SIG-M5 (cell line): ENCODE measurements around the gene SFMBT2.
A peak's percentile ranks its signal among the peaks of the same experiment; 100 is the strongest.
"Not testable (repeated sequence)": the region's sequence is repeated elsewhere in the genome, so short reads cannot be mapped to it uniquely, and the experiment has no call there.

ENCODE experiments used
- DNase-seq: peaks from one replicate; lab custom pipeline; 2025; lab: John Stamatoyannopoulos, UW

The SFMBT2 gene

DNA sequence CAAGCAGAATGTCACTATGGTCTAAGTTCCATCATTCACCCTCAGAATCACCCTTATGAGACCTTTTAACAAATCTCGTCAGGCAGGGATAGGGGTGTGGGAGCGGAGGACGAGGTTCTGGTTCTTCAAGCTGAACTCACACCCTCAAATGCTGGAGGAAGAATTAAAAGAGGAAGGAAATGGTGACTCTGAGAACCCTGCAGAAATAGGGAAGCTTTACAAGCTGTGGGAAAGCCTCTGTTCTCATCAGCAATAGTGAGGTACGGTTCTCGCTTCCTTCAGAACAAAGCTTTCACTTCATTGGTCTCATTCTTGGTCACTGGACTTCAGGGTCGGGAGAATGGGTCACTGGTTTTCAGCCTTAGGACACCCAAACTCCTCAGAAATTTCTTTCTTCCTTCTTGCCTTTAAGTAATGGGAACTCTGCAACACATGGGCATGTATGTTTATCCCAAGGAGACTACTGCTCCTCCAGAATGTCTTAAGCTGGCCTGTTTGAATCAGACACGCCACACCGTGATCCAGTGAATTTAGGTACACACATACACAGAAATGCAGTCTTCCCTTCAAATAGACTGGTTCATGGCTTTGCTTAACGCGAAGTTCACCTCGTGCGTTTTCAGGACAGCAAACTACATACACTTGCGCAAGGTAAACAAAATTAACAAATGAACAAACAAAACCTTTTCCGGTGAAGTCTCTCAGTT lies 226.0 kb downstream of the SFMBT2 start:
- DNase-seq, result peak; percentile 70

DNA sequence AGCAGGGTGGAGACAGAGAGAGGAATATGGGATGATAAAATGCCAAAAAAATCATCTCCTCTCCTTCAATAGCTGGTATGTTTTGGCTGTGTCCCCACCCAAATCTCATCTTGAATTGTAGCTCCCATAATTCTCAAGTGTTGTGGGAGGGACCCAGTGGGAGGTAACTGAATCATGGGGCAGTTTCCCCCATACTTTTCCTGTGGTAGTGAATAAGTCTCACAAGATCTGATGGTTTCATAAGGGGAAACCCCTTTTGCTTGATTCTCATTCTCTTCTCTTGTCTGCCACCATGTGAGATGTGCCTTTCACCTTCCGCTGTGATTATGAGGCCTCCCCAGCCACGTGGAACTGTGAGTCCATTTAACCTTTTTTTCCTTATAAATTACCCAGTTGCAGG lies 226.7 kb downstream of the SFMBT2 start:
- DNase-seq, result not testable (repeated sequence)

DNA sequence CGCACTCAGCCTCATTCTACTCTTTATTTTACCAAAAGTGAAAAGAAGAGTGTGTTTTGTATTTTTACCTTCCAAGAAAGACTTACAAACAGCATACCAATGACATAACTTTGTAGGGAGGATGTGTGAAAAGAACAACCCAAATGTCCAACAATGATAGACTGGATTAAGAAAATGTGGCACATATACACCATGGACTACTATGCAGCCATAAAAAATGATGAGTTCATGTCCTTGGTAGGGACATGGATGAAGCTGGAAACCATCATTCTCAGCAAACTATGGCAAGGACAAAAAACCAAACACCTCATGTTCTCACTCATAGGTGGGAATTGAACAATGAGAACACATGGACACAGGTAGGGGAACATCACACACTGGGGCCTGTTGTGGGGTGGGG lies 228.5 kb downstream of the SFMBT2 start:
- DNase-seq, result not testable (repeated sequence)

DNA sequence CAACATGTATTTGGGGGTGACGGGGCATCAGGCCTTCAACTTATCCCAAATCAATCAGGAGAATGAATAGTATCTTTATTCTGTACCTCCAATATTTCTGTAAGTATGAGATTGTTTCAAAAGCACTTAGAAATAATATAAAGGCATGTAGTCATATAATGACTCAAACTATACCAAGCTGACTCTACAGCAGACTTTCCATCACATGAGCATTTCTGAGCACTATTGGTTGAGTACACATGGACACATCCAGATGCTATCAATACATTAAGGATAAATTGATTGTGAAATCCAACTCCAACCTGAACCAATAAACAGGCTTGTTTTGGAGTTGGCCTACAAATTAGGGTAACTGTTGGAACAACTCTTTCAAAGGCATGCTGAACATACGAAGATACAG lies 229.4 kb downstream of the SFMBT2 start:
- DNase-seq, result no peak

DNA sequence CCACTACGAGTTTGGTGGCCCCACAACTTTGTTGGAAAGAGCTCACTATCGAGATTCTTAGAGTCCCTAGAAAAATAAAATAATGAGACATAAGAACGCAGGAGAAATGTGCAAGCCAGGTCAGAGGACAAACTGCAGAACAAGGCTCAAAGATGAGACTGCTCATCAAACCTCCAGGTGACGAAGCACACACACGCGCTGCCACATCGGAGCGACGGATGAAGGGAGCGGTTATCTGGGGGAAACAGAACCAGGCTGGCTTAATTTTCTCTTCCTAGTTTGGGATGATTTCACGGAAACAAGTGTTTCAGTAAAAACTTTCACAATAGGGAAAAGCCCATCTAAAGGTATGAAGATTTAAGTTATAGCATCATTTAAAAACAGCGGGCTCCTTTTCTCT lies 231.3 kb downstream of the SFMBT2 start:
- DNase-seq, result no peak

DNA sequence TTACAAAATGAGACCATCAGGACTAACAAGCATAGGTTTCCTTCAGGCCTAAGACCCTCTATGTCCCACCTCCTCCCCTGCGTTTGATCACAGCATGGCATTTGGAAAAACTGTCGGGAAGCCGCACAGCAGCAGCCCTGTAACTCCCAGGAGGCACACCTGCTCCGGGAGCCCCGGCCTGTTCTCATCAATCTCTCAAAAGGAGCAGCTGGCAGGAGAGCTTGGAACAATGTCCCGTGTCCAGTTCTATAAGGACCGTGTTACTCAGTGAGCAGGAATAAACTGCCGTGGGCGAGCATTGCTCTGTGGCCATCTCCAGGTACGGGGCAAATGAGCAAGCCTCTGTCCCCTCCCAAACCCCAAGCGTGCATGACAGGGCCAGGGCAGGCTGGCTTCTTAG lies 236.9 kb downstream of the SFMBT2 start:
- no peak for DNase-seq

DNA sequence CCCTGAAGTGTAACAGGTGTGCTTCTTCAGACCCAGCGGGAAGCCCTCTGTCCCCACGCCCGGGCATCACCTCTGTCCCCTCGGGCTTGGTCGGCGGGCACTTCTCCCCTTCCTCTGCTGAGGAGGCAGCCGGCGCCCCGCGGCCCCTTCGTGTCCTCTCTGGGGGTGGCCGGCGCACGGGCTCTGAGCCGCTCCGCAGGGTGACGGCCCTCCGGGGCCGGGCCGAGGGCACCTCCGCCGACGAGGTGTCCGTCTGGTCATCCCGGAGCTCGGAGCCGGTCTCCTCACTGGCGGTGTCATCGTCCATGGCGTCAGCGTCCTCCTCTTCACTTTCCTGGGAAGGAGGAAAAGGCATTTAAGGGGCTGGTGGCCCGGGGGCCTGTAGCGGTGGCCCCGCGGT lies 239.0 kb downstream of the SFMBT2 start:
- DNase-seq, result no peak

DNA sequence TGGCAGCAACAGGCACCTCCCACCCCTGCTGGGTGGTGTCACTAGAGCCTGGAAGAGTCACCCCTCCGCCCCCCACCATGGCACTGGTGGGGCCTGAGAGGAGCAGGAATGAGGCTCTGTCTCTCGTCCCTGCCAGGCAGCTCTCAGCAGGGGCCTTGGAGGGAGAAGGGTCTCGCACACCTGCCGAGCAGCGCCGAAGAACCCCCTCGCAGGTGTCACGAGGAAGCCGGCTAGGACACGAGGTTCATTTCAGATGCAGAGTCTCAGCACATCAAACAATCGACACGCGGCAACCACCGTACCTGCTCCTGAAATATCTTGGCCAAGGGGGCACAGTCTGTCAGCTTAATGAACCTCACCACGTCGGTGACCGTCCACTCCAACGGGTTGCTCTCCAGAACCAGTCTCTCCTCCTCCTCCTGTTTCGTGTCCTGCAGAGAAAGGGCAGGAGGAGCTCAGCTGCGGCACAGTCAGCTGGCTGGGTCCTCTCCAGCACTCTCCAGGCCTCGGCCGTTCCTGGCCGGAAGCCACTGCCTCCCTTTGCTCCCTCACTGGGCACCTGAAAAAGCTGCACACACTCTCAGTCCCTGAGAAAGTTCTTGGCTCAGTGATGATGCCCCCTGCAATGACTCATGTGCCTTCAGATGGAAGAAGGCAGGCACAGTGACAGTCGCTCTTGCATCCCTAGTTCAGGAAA lies 240.1 kb downstream of the SFMBT2 start:
- no peak for DNase-seq

DNA sequence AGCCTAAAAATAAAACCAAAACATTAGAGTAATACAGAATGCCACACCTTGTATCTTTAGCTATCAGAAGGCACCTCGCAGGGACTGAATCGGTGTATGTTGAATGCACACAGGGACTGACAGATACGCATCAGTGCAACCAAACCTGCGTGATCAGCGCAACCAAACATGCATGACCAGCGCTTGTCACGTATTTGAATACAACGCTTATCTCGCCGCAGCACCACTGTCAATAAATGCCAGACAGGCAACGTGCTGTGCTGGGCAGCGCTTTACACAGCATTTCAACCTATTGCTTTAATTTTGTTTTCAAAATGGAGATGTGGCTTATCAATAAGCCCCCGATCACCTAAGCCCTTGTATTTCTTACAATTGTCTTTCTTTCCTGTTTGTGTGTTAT lies 242.4 kb downstream of the SFMBT2 start:
- no peak for DNase-seq

DNA sequence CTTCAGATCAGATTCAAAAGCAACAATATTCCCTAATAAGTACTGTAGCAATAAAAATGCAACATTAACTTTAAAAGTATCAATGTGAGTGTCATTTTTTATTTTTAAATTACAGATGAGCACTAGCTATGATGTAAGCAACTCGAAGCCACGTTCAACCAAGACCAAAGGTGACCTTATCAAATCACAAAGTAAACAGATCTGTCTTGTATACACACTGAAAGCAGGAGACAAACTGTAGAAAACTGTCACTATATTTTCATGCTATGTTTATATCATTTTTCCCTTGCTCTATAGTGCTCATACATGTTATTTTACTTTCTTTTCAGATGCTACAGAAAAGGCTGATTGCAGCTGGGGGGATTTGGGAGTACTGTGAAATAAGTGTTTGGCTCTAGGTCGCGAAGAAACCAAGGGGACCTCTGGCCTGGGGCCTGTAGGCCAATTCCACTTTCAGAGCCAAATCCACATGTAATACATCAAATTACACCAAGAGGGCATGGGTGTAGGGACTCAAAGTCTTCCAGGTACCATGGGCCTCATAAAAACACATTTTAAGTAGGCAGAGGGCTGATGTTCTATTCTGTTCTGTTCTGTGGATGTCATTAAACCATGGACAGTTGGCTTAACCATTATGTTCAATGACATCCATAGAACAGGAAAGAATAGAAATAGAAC lies 245.2 kb downstream of the SFMBT2 start:
- no peak for DNase-seq

DNA sequence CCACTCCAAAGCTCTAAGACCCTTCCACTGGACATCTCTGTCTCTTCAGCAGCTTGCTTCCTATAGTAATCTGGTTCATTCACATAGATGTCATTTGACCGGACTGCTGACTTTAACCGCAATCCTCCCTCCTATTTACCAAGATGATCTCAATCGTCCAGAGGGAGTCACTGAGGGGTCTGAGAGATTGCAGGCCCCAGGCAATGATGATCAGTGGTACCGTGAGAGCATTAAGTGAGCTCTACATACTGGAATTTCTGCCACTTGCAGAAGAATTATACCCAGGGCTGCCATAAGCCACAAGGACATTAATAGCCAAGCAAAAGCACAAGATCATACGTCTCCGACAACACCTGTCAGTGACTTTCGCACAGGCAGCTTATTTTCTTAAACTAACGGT lies 245.9 kb downstream of the SFMBT2 start:
- no peak for DNase-seq

DNA sequence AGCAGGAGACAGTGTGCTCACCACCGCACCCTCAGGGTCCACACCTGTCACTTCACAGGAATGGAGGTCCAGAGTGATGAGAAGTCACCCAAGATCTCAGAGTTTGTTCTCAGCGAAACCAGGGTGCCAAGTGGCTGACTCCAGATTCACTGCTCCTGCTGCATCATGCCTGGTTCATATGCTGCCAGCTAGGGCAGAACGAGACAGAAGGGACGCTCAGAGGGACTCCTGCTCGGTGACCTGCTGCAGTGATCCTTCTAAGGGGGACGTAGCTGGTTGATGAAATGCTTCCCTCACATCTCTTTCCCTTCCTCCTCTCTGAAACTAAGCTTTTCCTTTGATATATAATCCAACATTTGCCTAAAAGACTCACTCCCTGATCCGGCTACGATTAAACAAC lies 248.5 kb downstream of the SFMBT2 start:
- DNase-seq, result no peak

DNA sequence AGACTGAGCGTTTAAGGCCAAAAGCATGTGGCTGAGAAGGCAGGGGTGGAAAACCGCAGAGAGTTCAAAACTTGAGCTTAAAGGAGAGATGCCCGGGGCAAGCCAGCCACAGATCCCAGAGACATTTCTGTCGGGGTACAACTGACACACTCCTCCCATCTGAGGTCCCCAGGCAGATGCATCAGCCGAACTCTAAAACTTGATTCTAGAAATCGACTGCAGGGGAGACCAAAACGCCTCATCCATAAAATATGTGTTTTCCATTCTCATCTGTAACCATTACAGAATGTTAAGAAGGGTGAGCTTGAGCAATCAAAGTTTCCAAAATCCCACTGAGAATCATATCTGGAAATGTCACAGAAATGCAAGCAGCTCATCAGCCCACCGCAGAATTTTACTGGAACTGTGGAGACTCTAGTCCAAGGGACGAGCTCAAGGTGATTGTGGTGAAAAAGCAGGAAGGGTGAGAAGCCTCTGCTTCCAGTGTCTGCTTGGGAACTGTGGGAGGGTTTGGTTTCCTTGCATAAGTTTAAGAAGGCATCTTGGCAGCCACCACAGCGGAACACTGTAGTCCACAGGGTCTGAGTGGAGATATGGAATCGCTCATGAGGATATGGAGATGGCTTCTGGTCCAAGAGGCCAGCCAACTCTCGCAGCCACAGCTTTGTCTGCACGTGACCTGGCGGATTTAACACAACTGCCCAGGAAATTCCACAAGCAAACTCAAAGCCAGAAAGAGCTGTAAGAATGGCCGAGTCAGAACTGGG lies 249.2 kb downstream of the SFMBT2 start:
- DNase-seq, result no peak

DNA sequence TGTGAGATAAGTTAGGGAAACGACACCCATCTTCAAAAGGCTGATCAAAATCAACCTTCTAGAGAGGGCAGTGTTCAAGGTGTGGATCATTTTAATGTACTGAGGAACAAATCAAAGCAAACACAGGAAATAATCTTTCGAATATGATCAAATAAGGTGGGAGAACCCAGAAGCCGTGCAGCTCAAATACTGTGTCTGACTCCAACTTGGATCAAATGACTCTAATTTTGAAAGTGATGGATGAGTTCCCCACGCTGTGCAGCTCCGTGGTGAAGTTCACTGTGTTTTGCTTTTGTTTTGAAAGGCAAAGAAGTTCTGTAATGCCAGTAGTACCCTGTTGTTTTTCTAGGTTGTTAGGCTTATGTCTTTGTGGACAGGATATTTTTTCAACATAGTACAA lies 250.9 kb downstream of the SFMBT2 start:
- DNase-seq, result no peak

DNA sequence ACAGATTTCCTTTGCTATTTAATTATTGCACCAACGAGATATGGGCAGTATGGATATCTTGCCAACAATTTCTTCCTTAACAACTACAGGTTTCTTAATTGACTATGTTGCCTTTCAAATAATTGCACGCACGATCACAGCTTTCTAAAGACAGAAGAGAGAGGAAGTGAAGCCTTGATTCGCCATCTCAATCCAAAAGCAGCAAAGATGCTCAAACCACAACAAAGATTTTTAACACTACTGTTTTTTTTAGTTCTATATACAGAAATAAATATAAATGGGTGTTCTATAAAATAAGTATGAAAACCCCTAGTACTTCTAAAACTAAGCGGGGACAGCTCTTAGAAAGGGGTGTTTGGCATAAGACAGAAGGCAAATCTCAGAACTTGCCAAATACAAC lies 251.3 kb downstream of the SFMBT2 start:
- DNase-seq, result no peak

DNA sequence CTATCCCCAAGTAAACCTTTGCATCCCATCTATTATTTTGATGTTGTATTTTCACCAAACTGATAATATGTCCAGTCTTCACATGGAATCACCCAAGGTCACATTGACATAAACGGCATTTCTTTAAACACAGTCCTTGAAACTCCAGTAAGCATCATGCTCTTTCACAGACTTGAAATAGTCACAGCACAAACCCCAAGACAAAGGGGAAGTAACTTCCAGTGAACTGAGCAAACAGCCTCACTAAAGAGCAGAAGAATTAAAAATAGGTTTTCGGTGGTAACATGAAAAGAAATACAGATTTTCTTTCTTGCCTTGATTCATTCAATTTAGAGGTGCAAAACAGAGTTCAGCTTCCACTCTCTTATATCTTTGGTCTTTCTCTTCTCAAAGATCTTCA lies 253.7 kb downstream of the SFMBT2 start:
- no peak for DNase-seq

DNA sequence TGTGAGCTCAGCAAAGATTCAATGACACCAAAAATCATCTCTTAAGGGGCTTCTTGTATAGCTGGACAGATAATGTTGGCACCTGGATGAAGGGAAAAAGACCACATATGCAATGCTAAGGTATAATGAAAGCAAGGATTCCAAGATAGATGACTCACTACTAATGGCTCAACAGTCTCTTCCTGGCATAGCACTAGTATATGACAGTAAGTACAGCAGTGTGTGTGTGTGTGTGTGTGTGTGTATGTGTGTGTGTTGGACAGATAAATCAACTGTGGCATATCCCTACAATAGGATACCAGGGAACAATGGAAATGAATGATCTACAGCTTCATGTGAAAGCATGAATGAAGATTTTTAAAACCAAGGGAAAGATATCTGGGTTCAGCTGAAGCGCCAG lies 257.1 kb downstream of the SFMBT2 start:
- DNase-seq, result no peak

DNA sequence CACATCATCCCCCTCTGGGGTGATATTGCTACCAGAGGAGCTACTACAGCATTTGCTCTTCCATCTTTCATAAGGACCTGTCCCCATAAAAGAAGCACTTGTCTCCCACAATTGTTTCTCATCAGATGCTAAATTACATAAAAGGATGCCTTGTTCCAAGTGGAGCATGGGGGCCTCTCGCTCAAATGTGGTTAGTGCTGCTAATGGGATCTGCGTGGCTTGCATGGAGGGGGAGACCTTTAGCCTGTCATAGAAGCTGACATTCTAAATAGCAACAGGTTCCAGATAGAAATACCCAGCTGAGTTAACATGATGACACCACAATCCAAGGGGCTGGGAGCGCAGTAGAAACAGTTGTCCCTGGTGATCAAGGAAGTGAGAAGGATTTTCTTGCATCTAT lies 257.9 kb downstream of the SFMBT2 start:
- no peak for DNase-seq

DNA sequence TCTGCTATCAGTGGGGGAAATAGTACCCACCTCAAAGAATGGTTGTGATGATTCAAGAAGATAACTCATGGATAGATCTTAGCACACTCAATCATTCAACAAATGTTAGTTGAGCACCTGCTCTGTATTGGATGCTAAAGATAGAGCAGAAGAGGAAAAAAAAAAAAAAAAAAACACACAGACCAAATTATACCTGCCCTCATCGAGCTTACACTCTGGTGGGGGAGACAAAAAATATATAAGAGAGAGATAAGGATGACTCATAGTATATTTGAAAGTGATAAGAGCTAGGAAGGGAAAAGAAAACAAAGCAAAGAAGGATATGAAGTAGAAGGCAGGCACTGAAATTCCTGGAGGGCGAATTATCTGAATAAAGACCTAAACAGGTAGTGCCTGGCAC lies 258.5 kb downstream of the SFMBT2 start:
- DNase-seq, result no peak

DNA sequence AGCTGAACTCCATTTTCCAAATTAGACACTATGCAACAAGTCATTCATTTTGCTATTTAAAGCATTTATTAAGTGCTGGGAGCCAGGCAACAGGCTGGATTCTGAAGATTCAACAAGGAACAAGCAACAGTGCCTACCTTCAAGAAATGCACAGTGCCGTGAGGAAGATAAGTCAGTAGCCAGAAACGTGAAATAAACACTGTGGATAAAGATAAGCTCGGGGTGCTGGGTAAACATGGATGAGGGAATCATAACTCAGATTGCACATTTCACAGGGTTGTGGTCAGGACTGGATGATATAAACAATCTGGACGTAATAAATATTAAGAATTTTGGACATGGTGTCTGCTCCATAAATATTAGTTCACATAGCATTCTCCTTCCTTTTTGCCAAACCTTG lies 259.3 kb downstream of the SFMBT2 start:
- DNase-seq, result no peak

DNA sequence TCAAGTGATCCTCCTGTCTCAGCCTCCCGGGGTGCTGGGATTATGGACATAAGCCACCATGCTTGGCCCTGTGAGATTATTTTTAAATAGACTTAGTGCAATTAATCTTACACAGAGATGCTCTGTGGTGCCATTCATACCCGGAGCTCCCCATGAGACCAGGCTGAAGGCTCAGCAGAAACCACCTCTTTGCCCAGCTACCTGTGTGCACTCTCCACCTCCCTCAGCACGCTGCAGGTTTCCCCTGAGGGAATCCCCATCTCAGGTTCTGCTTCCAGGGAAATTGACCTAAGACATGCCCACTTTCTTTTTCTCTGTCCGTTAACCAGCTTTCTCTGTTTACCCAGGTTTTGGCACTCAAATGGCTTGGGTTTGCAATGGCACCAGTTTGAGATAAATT lies 260.5 kb downstream of the SFMBT2 start:
- DNase-seq, result no peak

DNA sequence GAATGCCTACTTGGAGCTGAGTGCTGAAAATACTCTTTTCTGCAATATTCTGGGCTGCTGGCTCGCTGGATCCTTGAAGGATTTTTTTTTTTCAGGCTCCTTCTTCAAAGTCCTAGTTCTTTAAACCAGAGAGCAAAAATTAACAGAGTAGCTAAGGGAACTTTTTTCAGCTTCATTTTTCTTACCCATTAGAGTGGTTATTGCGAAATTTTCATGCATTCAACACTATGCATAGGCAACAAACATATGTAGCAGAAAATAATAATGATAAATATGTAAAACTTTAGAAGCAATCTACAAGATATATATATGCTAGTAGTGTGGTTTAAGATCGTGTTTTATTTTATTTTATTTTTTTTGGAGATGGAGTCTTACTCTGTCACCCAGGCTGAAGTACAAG lies 264.6 kb downstream of the SFMBT2 start:
- DNase-seq, result no peak

DNA sequence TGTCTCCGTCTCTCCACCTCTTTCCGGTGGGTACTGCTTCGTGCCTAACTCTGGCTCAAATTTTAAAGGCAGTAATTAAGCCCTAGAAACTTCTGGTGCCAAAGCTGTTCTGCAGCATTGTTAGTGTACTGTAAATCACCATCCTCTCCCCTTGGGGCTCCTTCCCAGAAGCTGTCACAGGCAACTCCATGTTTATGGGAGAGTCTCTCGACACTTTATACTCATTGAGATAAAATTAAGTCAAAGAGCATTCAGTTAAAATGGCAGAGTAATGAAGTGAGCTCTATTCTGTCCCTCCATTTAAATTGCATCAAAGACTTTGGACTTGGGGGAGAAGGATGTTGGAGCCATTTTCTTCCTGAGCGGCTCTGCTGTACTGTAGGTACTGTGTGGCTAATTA lies 274.8 kb downstream of the SFMBT2 start:
- no peak for DNase-seq
